LNCaP clone FGC (cell line): Measurements from ENCODE around the gene HSCB.
"Not testable (repeated sequence)": the region's sequence is repeated elsewhere in the genome, so short reads cannot be mapped to it uniquely, and the experiment has no call there.

Source experiments
- DNase-seq: peaks from one replicate; pipeline ENCODE4 v3.0.0-alpha.2; 2011; ENCODE audit warnings: low read depth
- H3K4me3 ChIP-seq: 2 replicates; pipeline ENCODE4 v1.5.1; 2011; ENCODE audit warnings: mild to moderate bottlenecking, low read depth, low read length, control low read depth
- TF ChIP-seq, protein P1 (sequence below): IDR thresholded peaks from 2 replicates; pipeline ENCODE4 v1.5.1; 2012; ENCODE audit warnings: mild to moderate bottlenecking; ENCODE audit not compliant: control insufficient read depth, insufficient read depth; ENCODE audit errors: extremely low read depth

Gene HSCB

GRCh38 chr22:28741785-28742561, at the start of gene HSCB, which contains the start of gene CHEK2:
Gene HSCB, plus strand, starts transcription at chr22:28742039. Its CDS starts 57 bp downstream, at chr22:28742096.
Gene CHEK2, minus strand, starts transcription at chr22:28741820. Its CDS starts 7,099 bp downstream, at chr22:28734721.
- DNase-seq = peak; percentile 94
- peak within 1 kb of the TSS; percentile 95 for H3K4me3 ChIP-seq
- TF ChIP-seq, protein P1, sequence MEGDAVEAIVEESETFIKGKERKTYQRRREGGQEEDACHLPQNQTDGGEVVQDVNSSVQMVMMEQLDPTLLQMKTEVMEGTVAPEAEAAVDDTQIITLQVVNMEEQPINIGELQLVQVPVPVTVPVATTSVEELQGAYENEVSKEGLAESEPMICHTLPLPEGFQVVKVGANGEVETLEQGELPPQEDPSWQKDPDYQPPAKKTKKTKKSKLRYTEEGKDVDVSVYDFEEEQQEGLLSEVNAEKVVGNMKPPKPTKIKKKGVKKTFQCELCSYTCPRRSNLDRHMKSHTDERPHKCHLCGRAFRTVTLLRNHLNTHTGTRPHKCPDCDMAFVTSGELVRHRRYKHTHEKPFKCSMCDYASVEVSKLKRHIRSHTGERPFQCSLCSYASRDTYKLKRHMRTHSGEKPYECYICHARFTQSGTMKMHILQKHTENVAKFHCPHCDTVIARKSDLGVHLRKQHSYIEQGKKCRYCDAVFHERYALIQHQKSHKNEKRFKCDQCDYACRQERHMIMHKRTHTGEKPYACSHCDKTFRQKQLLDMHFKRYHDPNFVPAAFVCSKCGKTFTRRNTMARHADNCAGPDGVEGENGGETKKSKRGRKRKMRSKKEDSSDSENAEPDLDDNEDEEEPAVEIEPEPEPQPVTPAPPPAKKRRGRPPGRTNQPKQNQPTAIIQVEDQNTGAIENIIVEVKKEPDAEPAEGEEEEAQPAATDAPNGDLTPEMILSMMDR = no peak

GRCh38 chr22:28693041-28693760, 48.6 kb upstream of the HSCB start:
- H3K4me3 ChIP-seq, DNase-seq: not testable (repeated sequence)

DNA sequence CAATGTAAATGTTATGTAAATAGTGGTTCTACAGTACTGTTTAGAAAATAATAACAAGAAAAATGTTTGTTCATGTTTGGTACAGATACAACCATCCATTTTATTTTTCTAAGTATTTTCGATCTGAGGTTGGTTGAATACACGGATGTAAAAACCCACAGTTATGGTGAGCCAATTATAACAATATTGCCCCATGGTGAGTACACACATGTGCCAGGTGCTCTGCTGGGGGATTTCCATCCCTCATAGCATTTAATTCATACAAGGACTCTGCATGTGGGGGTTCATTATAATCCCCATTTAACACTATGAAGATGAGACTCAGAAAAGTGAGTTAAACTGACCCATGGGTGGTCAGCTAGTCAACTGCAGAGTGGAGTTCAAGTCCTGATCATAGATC, 38.9 kb upstream of the HSCB start:
- no peak for DNase-seq

DNA sequence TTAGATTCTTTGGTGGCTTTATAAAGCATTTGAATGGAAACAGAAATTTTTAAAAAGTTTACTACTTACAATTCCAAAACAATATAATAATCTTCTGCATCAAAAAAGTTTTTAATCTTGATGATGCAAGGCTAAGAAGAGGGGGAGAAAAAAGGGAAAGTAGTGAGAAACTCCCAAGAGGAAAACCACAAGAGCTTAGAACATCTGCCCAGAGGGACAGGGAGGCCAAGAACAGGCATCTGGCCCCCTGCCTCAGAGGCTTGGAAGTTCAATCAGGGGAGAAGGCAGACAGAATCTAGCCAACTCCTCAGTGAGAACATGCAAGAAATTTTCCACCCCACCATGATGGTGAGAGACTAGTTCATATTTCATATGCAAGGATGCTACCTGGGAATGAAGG, 38.4 kb upstream of the HSCB start:
- TF ChIP-seq, protein P1 = no peak
- no peak for DNase-seq
- no peak overlapping the region for H3K4me3 ChIP-seq

More for the DNA sequence above, 38.9 kb upstream of the HSCB start:
- TF ChIP-seq, protein P1 = no peak
- H3K4me3 ChIP-seq = no peak overlapping the region

- H3K4me3 ChIP-seq = no peak overlapping the region
- TF ChIP-seq, protein P1 = no peak
- DNase-seq = no peak
Measured at GRCh38 chr22:28706845-28707244, 35.0 kb upstream of the HSCB start.

GRCh38 chr22:28710107-28710506, 31.7 kb upstream of the HSCB start:
- H3K4me3 ChIP-seq = no peak overlapping the region
- DNase-seq = peak; percentile 39
- TF ChIP-seq, protein P1 = no peak

DNA sequence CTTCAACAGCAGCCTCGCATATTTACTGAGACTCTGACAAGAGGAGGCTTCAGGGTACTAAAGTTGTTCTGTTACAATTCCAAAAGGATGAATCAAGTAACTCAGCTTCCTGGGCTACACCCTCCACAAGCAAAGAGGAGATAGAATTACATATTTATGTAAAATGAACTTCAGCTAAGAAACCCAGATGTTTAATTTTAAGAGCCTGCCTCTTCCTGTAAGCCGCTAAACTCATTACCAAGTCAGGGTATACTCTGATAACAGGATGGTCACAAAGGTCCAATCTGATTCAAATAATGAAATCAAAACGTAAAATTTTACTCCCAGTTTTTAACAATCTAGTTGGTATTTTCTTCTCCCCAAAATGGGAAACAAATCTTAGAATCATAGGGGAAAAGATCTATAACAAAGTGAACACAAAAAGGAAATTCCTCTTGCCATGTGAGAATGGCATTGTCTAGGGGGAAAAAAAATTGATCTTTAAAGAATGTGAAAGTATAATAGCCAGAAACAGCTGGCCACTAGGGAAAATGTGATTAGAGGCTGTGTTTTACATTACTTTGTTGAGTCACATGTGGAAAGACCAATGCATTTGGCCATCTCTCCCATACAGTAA, 31.2 kb upstream of the HSCB start:
- H3K4me3 ChIP-seq = no peak overlapping the region
- TF ChIP-seq, protein P1 = no peak
- no peak for DNase-seq
